GM21619 (cell line): ENCODE results near the gene RFPL4A.

ENCODE experiments used
- ATAC-seq: cut with Tn5 transposase; IDR thresholded peaks from one replicate; pipeline ENCODE4 v1.9.1; 2021; ENCODE audit not compliant: unreplicated experiment

Gene RFPL4A

GRCh38 chr19:55802281-55802680 is 43.4 kb downstream of the RFPL4A start:
- ATAC-seq, result no peak

GRCh38 chr19:55809381-55810058 is 50.6 kb downstream of the RFPL4A start:
- no peak for ATAC-seq

GRCh38 chr19:55811340-55811739 is 52.4 kb downstream of the RFPL4A start:
- no peak for ATAC-seq

- ATAC-seq, result no peak
Measured at GRCh38 chr19:55812449-55812848, 53.6 kb downstream of the RFPL4A start.
